Astrocyte (in vitro differentiated cells and primary cell): ENCODE data around the gene SMAD3. TPM values are rescaled to one million over a fixed set of nuclear protein-coding genes. Genes with fewer than 3 reads are reported as not detected.

Experiments
- DNase-seq: peaks from one replicate; pipeline ENCODE4 v3.0.0-alpha.2; 2010; ENCODE audit warnings: low read depth
- FAIRE-seq: peaks from 2 replicates; lab custom pipeline; 2011; peaks lifted over from hg19 to GRCh38; lab: Jason Lieb, UNC
- H2AFZ ChIP-seq: 2 replicates; pipeline ENCODE4 v1.6.0; 2012; ENCODE audit warnings: low read depth, low read length, inconsistent platforms
- H3K27ac ChIP-seq: 2 replicates; pipeline ENCODE4 v1.5.1; 2011; ENCODE audit warnings: low read depth, low read length, inconsistent platforms
- H3K27me3 ChIP-seq: 2 replicates; pipeline ENCODE4 v1.6.0; 2011; ENCODE audit warnings: low read length, inconsistent platforms; ENCODE audit not compliant: insufficient read depth
- H3K36me3 ChIP-seq: 2 replicates; pipeline ENCODE4 v1.5.1; 2011; ENCODE audit warnings: low read length, inconsistent platforms; ENCODE audit not compliant: insufficient read depth
- H3K4me1 ChIP-seq: 2 replicates; pipeline ENCODE4 v1.5.1; 2011; ENCODE audit warnings: low read length, inconsistent platforms; ENCODE audit not compliant: insufficient read depth
- H3K4me2 ChIP-seq: 2 replicates; pipeline ENCODE4 v1.6.0; 2012; ENCODE audit warnings: low read length, inconsistent platforms
- H3K4me3 ChIP-seq: 2 replicates; pipeline ENCODE4 v1.5.1; 2011; ENCODE audit warnings: low read depth, mild to moderate bottlenecking, low read length, inconsistent platforms; ENCODE audit not compliant: insufficient read depth
- H3K79me2 ChIP-seq: 2 replicates; pipeline ENCODE4 v1.6.0; 2012; ENCODE audit warnings: mild to moderate bottlenecking, low read length, inconsistent platforms; ENCODE audit not compliant: insufficient read depth
- H3K9ac ChIP-seq: 2 replicates; pipeline ENCODE4 v1.6.0; 2012; ENCODE audit warnings: mild to moderate bottlenecking, low read length, inconsistent platforms
- H3K9me3 ChIP-seq: 2 replicates; pipeline ENCODE4 v1.5.1; 2012; ENCODE audit warnings: low read depth, mild to moderate bottlenecking, low read length, inconsistent platforms; ENCODE audit not compliant: insufficient read depth
- H4K20me1 ChIP-seq: 2 replicates; pipeline ENCODE4 v1.6.0; 2012; ENCODE audit warnings: low read length, inconsistent platforms; ENCODE audit not compliant: insufficient read depth
- H3K27ac Mint-ChIP-seq: one replicate; pipeline ENCODE4 v1.8.0; 2021; ENCODE audit warnings: mild to moderate bottlenecking, mixed read lengths; ENCODE audit not compliant: unreplicated experiment
- H3K27me3 Mint-ChIP-seq: one replicate; pipeline ENCODE4 v1.8.0; 2021; ENCODE audit warnings: low read depth, mixed read lengths; ENCODE audit not compliant: unreplicated experiment
- H3K36me3 Mint-ChIP-seq: one replicate; pipeline ENCODE4 v1.8.0; 2021; ENCODE audit warnings: low read depth, mixed read lengths; ENCODE audit not compliant: unreplicated experiment
- H3K4me1 Mint-ChIP-seq: one replicate; pipeline ENCODE4 v1.8.0; 2021; ENCODE audit warnings: low read depth, mixed read lengths; ENCODE audit not compliant: unreplicated experiment
- H3K4me3 Mint-ChIP-seq: one replicate; pipeline ENCODE4 v1.8.0; 2021; ENCODE audit warnings: mild to moderate bottlenecking, moderate library complexity, mixed read lengths; ENCODE audit not compliant: unreplicated experiment
- H3K9me3 Mint-ChIP-seq: one replicate; pipeline ENCODE4 v1.8.0; 2021; ENCODE audit warnings: mild to moderate bottlenecking, mixed read lengths; ENCODE audit not compliant: unreplicated experiment
- EZH2 ChIP-seq: IDR thresholded peaks from 2 replicates; pipeline ENCODE4 v1.6.1; 2012; ENCODE audit warnings: mild to moderate bottlenecking, low read length, inconsistent platforms; ENCODE audit not compliant: insufficient read depth
- total RNA-seq: library from RNA; stranded (reverse); gene quantifications from 2 replicates; pipeline ENCODE4 v1.2.1, GENCODE V29; 2021
- TF ChIP-seq, protein P1 (sequence below): IDR thresholded peaks from 2 replicates; pipeline ENCODE4 v1.5.1; 2011; ENCODE audit warnings: low read depth, mild to moderate bottlenecking, inconsistent platforms, low read length, moderate library complexity; ENCODE audit not compliant: insufficient read depth

Gene SMAD3
- total RNA-seq, 1 donor from 2014 or later: 78.0 TPM

- Histone ChIP-seq H3K4me1 (peaks cover 18% of the 10 kb centered on the region), H3K4me2 (no peak overlapping the region), H3K79me2 (no peaks in the 10 kb centered on the region), H3K4me3 (no peak overlapping the region), H3K36me3 (peaks cover 57% of the 10 kb centered on the region), H3K27ac (peak overlapping the region; percentile 50), H3K9ac (peak overlapping the region; percentile 28), H3K27me3 (no peaks in the 10 kb centered on the region), H3K9me3 (no peaks in the 10 kb centered on the region), H4K20me1 (peaks cover 9% of the 10 kb centered on the region), H2AFZ (no peak overlapping the region)
- DNase-seq (peak; percentile 65), FAIRE-seq (peak; percentile 72)
- H3K36me3 Mint-ChIP-seq: peaks cover 32% of the 10 kb centered on the region
- no peaks in the 10 kb centered on the region for H3K27me3 Mint-ChIP-seq
- H3K9me3 Mint-ChIP-seq: no peaks in the 10 kb centered on the region
- H3K27ac Mint-ChIP-seq: no peak overlapping the region
- no peak overlapping the region for H3K4me3 Mint-ChIP-seq
- peaks cover 2% of the 10 kb centered on the region for H3K4me1 Mint-ChIP-seq
- no peak for TF ChIP-seq EZH2
- TF ChIP-seq, protein P1, sequence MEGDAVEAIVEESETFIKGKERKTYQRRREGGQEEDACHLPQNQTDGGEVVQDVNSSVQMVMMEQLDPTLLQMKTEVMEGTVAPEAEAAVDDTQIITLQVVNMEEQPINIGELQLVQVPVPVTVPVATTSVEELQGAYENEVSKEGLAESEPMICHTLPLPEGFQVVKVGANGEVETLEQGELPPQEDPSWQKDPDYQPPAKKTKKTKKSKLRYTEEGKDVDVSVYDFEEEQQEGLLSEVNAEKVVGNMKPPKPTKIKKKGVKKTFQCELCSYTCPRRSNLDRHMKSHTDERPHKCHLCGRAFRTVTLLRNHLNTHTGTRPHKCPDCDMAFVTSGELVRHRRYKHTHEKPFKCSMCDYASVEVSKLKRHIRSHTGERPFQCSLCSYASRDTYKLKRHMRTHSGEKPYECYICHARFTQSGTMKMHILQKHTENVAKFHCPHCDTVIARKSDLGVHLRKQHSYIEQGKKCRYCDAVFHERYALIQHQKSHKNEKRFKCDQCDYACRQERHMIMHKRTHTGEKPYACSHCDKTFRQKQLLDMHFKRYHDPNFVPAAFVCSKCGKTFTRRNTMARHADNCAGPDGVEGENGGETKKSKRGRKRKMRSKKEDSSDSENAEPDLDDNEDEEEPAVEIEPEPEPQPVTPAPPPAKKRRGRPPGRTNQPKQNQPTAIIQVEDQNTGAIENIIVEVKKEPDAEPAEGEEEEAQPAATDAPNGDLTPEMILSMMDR: no peak
Observed at GRCh38 chr15:67188551-67189218, 123.3 kb downstream of the SMAD3 start.

DNA sequence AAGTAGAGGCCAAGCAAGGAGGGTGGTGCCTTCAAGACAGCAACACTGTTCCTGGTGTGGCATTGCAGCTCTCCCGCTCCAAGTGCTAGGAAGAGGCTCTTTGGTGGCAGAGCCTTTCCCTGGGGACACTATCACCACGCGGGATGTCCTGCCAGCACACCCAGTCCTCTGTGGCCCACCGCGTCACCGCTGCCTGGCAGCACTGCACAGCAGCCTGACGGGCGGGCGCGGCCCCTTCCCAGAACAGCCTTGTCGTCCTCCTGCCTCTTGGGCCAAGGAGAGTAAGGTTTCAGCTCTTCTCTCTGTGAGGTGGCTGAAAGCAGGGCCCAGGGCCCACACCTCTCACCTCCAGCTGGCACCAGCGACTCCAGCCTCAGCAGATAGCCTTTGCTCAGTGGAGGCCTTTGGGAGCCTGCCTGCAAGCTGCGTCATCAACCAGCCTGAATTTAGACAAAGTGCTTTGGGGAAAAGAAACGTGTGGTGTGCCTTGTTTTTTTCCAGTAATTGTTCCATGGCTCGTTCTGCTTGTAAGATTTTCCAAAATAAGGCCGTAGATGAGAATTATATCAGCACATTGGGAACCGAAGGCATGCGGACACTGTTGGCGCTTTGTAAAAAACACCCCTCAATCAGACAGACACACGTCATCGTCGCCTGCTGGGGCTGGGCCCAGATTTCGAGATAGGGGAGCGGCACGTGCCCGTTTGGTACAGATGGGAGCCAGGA lies 124.1 kb downstream of the SMAD3 start:
- H4K20me1 ChIP-seq: peaks cover 9% of the 10 kb centered on the region
- H3K79me2 ChIP-seq: no peaks in the 10 kb centered on the region
- H3K4me1 Mint-ChIP-seq: peaks cover 2% of the 10 kb centered on the region
- H3K9ac ChIP-seq: peak overlapping the region; percentile 28
- DNase-seq (no peak), FAIRE-seq (no peak)
- no peak overlapping the region for H3K4me3 Mint-ChIP-seq
- no peaks in the 10 kb centered on the region for H3K9me3 Mint-ChIP-seq
- H3K4me3 ChIP-seq: no peak overlapping the region
- peaks cover 12% of the 10 kb centered on the region for H3K4me1 ChIP-seq
- no peak overlapping the region for H2AFZ ChIP-seq
- H3K36me3 ChIP-seq: peaks cover 57% of the 10 kb centered on the region
- H3K27ac ChIP-seq: no peak overlapping the region
- no peaks in the 10 kb centered on the region for H3K9me3 ChIP-seq
- no peaks in the 10 kb centered on the region for H3K27me3 Mint-ChIP-seq
- H3K4me2 ChIP-seq: no peak overlapping the region
- peaks cover 32% of the 10 kb centered on the region for H3K36me3 Mint-ChIP-seq
- no peaks in the 10 kb centered on the region for H3K27me3 ChIP-seq
- no peak overlapping the region for H3K27ac Mint-ChIP-seq
- TF ChIP-seq, protein P1: no peak
- no peak for TF ChIP-seq EZH2

DNA sequence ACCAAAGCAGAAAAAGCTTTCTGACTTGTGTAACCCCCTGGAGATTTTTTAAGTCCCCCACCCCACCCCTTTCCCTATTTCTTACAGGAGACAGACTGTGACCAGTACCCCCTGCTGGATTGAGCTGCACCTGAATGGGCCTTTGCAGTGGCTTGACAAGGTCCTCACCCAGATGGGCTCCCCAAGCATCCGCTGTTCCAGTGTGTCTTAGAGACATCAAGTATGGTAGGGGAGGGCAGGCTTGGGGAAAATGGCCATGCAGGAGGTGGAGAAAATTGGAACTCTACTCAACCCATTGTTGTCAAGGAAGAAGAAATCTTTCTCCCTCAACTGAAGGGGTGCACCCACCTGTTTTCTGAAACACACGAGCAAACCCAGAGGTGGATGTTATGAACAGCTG lies 124.9 kb downstream of the SMAD3 start:
- Histone ChIP-seq H4K20me1 (peaks cover 9% of the 10 kb centered on the region), H3K79me2 (no peaks in the 10 kb centered on the region), H3K27ac (no peak overlapping the region), H3K27me3 (no peaks in the 10 kb centered on the region), H3K36me3 (peaks cover 52% of the 10 kb centered on the region), H3K9ac (no peak overlapping the region), H3K9me3 (no peaks in the 10 kb centered on the region), H3K4me3 (no peak overlapping the region), H3K4me1 (peaks cover 12% of the 10 kb centered on the region), H3K4me2 (no peak overlapping the region), H2AFZ (no peak overlapping the region)
- DNase-seq (no peak), FAIRE-seq (no peak)
- Mint-ChIP-seq H3K4me3 (no peak overlapping the region), H3K27me3 (no peaks in the 10 kb centered on the region), H3K4me1 (peaks cover 2% of the 10 kb centered on the region), H3K36me3 (peaks cover 29% of the 10 kb centered on the region), H3K27ac (no peak overlapping the region), H3K9me3 (no peaks in the 10 kb centered on the region)
- no peak for TF ChIP-seq EZH2
- TF ChIP-seq, protein P1: no peak
